ENCODE measurements around the gene PIP4K2A. TPM values are rescaled to one million over a fixed set of nuclear protein-coding genes. Genes with fewer than 3 reads are reported as not detected.
"Not testable (repeated sequence)": the region's sequence is repeated elsewhere in the genome, so short reads cannot be mapped to it uniquely, and the experiment has no call there.

PIP4K2A gene
- polyA plus RNA-seq, 1 experiment = 24.1 TPM

DNA sequence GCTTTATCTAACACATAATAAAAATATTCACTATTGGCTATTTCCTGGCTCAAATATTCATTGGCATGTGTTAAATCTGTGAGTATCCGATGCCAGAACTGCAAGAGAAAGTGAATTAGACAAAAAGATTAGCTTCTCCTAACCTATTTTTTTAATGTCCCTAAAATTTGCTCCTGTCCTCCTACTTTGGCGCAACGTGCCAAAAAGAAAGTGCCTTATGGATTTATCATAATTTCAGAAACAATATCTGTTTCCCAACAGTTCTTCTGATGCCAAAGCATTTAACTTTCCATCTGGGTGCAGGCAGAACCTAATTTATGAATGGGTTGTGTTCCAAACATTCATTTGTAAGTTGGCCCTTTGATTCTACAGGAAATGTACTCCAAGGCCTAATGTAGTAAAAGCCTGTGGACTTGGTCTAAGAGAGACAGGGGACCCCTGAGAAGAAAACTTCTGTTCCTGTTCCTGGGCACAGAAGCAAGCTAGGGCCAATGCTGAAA, 15.4 kb downstream of the PIP4K2A start:
- CTCF ChIA-PET = no interaction called here
- no peak overlapping the region for H3K27ac ChIP-seq (ENCODE audit: low read depth, low read length)
- no peaks in the 10 kb centered on the region for H3K27me3 ChIP-seq (ENCODE audit: control insufficient read depth, insufficient read depth, low read length)
- no peak overlapping the region for H3K4me3 ChIP-seq (ENCODE audit: low read depth, low read length)
- no peak for TF ChIP-seq CTCF (IDR thresholded peaks at IDR 0.05; ENCODE audit: low read depth, low read length)
- H3K9me3 ChIP-seq (ENCODE audit: control insufficient read depth, insufficient read depth, low read length) = no peaks in the 10 kb centered on the region
- POLR2A ChIA-PET = no interaction called here
- DNase-seq (ENCODE audit: low read depth, low spot score) = no peak

DNA sequence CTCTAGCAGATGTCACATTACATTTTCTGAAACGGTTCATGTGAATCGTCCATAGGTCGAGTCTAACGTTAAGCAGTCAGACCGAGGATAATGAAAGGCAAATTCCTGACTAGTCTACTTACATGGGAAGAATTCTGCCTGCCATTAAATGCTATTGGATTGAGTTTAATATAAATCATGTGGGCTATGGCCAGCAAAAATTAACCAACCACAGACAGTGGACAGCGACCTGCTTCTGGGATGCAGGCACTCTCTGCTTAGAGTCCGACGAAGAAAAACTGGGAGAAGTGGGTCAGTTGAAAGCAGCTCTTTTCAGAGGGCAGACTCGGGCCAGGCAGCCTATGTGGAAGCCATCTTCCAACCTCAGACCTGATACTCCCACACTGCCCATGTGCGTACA, 16.6 kb downstream of the PIP4K2A start:
- no peaks in the 10 kb centered on the region for H3K27me3 ChIP-seq (ENCODE audit: control insufficient read depth, insufficient read depth, low read length)
- no peak overlapping the region for H3K4me3 ChIP-seq (ENCODE audit: low read depth, low read length)
- no peaks in the 10 kb centered on the region for H3K9me3 ChIP-seq (ENCODE audit: control insufficient read depth, insufficient read depth, low read length)
- ChIA-PET CTCF (interaction anchor here (1.5 kb wide), 1 partner anchor 124 kb away, joined by 4 read pairs; no protein-coding TSS in a partner anchor), POLR2A (no interaction called here)
- H3K27ac ChIP-seq (ENCODE audit: low read depth, low read length) = no peak overlapping the region
- no peak for TF ChIP-seq CTCF (IDR thresholded peaks at IDR 0.05; ENCODE audit: low read depth, low read length)
- no peak for DNase-seq (ENCODE audit: low read depth, low spot score)

DNA sequence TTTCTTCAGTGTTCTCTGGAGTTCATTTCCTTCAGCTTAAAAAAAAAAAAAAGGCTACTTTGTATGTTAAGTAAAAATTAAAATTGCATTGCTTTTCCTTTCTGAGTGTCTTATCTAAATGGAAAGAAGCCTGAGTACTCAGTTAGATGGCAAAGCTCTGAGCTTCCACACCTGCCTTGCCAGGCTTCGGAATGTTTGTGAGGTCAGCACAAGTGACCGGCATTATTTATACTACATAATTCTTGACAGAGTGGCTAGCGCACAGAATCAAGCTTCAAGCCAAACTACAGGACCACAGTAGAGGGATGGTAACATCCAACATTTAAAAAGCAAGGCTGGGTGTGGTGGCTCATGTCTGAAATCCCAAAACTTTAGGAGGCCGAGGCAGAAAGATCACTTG, 17.3 kb downstream of the PIP4K2A start:
- no peak for TF ChIP-seq CTCF (IDR thresholded peaks at IDR 0.05; ENCODE audit: low read depth, low read length)
- no peak overlapping the region for H3K27ac ChIP-seq (ENCODE audit: low read depth, low read length)
- H3K4me3 ChIP-seq (ENCODE audit: low read depth, low read length) = no peak overlapping the region
- DNase-seq (ENCODE audit: low read depth, low spot score) = no peak
- ChIA-PET POLR2A (no interaction called here), CTCF (interaction anchor here (0.6 to 1.5 kb wide), 3 partner anchors 9 to 123 kb away, joined by 4 to 5 read pairs (median 4); no protein-coding TSS in a partner anchor)
- no peaks in the 10 kb centered on the region for H3K27me3 ChIP-seq (ENCODE audit: control insufficient read depth, insufficient read depth, low read length)
- H3K9me3 ChIP-seq (ENCODE audit: control insufficient read depth, insufficient read depth, low read length) = no peaks in the 10 kb centered on the region

DNA sequence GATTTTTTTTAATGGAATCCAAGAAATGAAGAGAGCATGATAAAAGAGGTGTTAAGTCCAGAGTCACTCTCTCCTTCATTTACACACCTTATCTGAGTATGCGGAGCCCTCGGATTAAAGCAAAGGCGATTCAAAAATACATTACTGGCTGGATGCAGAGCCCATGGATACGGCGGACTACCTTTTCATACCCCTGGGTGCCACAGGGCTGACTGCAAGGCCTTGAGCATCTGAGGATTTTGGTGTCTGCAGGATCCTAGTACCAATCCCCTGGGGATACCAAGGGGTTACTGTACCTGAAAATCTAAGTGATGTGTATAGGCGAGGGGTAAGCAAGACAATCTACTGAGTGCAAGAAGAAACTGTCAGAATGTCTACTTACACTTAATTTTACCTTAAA, 20.5 kb downstream of the PIP4K2A start:
- Histone ChIP-seq H3K9me3 (ENCODE audit: control insufficient read depth, insufficient read depth, low read length) (no peaks in the 10 kb centered on the region), H3K27me3 (ENCODE audit: control insufficient read depth, insufficient read depth, low read length) (no peaks in the 10 kb centered on the region), H3K4me3 (ENCODE audit: low read depth, low read length) (no peak overlapping the region), H3K27ac (ENCODE audit: low read depth, low read length) (no peak overlapping the region)
- DNase-seq (ENCODE audit: low read depth, low spot score) = no peak
- POLR2A ChIA-PET = no interaction called here
- CTCF ChIA-PET = interaction anchor here (1.5 kb wide), 1 partner anchor 19 kb away, joined by 3 read pairs; no protein-coding TSS in a partner anchor
- no peak for TF ChIP-seq CTCF (IDR thresholded peaks at IDR 0.05; ENCODE audit: low read depth, low read length)

DNA sequence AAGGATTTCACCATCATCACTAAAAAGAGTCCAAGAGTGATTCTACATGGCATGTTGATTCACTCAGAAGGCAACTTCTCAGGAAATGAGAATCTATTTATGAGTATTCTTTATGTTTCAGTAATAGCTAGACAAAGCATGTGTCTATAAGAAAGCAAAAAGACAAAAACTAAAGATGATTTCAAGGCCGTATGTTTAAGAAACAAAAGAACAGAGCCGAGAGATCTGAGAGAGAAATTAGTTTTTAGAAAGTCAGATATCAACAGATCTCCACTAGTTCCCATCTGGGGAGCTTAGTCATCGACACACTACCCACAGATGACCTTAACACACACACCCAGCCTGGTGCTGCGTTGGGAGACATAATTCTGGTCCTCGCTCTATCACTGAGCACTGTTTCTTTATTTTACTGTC, 21.0 kb downstream of the PIP4K2A start:
- Histone ChIP-seq H3K4me3 (ENCODE audit: low read depth, low read length) (no peak overlapping the region), H3K27ac (ENCODE audit: low read depth, low read length) (no peak overlapping the region), H3K9me3 (ENCODE audit: control insufficient read depth, insufficient read depth, low read length) (no peaks in the 10 kb centered on the region), H3K27me3 (ENCODE audit: control insufficient read depth, insufficient read depth, low read length) (no peaks in the 10 kb centered on the region)
- TF ChIP-seq CTCF (IDR thresholded peaks at IDR 0.05; ENCODE audit: low read depth, low read length) = no peak
- CTCF ChIA-PET = no interaction called here
- DNase-seq (ENCODE audit: low read depth, low spot score) = no peak
- POLR2A ChIA-PET = no interaction called here

DNA sequence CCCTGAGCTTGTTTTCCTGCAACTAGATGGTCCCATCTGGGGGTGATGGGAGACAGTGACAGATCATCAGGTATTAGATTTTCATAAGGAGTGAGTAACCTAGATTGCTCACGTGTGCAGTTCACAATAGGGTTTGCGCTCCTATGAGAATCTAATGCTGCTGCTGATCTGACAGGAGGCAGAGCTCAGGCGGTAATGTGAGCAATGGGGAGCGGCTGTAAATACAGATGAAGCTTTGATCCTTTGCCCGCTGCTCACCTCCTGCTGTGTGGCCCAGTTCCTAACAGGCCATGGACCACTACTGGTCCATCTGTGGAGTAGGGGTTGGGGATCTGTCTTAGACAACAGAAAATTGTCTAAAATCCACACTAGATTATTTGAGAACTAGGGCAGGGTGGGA, 22.3 kb downstream of the PIP4K2A start:
- H3K27ac ChIP-seq (ENCODE audit: low read depth, low read length); H3K4me3 ChIP-seq (ENCODE audit: low read depth, low read length); POLR2A ChIA-PET; CTCF ChIA-PET; H3K9me3 ChIP-seq (ENCODE audit: control insufficient read depth, insufficient read depth, low read length); H3K27me3 ChIP-seq (ENCODE audit: control insufficient read depth, insufficient read depth, low read length); DNase-seq (ENCODE audit: low read depth, low spot score): not testable (repeated sequence)
